Activated effector memory CD4-positive, alpha-beta T cell treated with anti-CD3 and anti-CD28 coated beads, Interleukin-2, amount 50 U/mL, for 16 hours (primary cell): ENCODE measurements around the gene VPS11.

Experiments used
- DNase-seq: peaks from one replicate; pipeline ENCODE4 v3.0.0-alpha.2; 2020

The VPS11 gene

GRCh38 chr11:119126675-119127268 lies 59.2 kb downstream of the VPS11 start:
- DNase-seq: no peak

- DNase-seq: no peak
These were observed 63.0 kb downstream of the VPS11 start for GRCh38 chr11:119130662-119131061.
